B cell (primary cell): ENCODE measurements around the gene REC8. TPM values are rescaled to one million over a fixed set of nuclear protein-coding genes. Genes with fewer than 3 reads are reported as not detected.
A peak's percentile ranks its signal among the peaks of the same experiment; 100 is the strongest.

Experiments
- ATAC-seq: fragments of 200-7000 bp; cut with Tn5 transposase; one replicate; pipeline ENCODE4 v1.10.0; 2021; ENCODE audit warnings: low read depth, mild to moderate bottlenecking, moderate number of reproducible peaks, moderate library complexity
- CTCF ChIA-PET: fragments of 350-600 bp; sonication (Branson Sonifier 250); formaldehyde crosslinking; loops from one replicate; lab custom pipeline; 2021; ENCODE audit warnings: antibody characterized with exemption, inconsistent platforms; lab: Charles Lee
- POLR2A ChIA-PET: fragments of 350-600 bp; sonication (Branson Sonifier 250); formaldehyde crosslinking; loops from one replicate; lab custom pipeline; 2021; ENCODE audit warnings: antibody characterized with exemption; lab: Charles Lee
- DNase-seq: peaks from one replicate; pipeline ENCODE4 v3.0.0; 2013
- H2AFZ ChIP-seq: 2 replicates; pipeline ENCODE4 v1.6.1; 2012; ENCODE audit warnings: mild to moderate bottlenecking, low read depth, low read length; ENCODE audit not compliant: insufficient read depth, poor library complexity, severe bottlenecking
- H3K27ac ChIP-seq, 2 donors: 1 replicate in 1 of 2; 2 replicates in 1 of 2; pipeline ENCODE4 v1.5.1; 2012 to 2013; ENCODE audit warnings: low read length in 2 of 2, mild to moderate bottlenecking in 2 of 2, moderate library complexity in 1 of 2
- H3K27me3 ChIP-seq, 4 experiments: fragments of 200-600 bp in 1 of 4; sonication (generic) in 1 of 4; replicated peaks in 1 of 4; 1 replicate in 2 of 4; 2 replicates in 2 of 4; pipeline versions ENCODE4 v1.6.1 to v1.7.0; 2013 to 2016; ENCODE audit warnings: low read length in 3 of 4, mild to moderate bottlenecking in 2 of 4, mixed read lengths in 1 of 4, moderate library complexity in 1 of 4; ENCODE audit not compliant: insufficient read depth in 4 of 4, control insufficient read depth in 3 of 4; ENCODE audit errors: control extremely low read depth in 1 of 4
- H3K36me3 ChIP-seq, 2 experiments: replicated peaks in 1 of 2; 1 replicate in 1 of 2; 2 replicates in 1 of 2; pipeline versions ENCODE4 v1.6.1 to v1.7.1; 2013; ENCODE audit warnings: low read length in 1 of 2; ENCODE audit not compliant: insufficient read depth in 2 of 2, control insufficient read depth in 1 of 2; ENCODE audit errors: control extremely low read depth in 1 of 2, extremely low read depth in 1 of 2
- H3K4me1 ChIP-seq, 2 donors: fragments of 200-600 bp in 1 of 2; sonication (generic) in 1 of 2; 1 replicate in 1 of 2; 2 replicates in 1 of 2; pipeline versions ENCODE4 v1.5.1 to v1.6.1; 2013 to 2017; ENCODE audit warnings: low read length in 2 of 2; ENCODE audit not compliant: control insufficient read depth in 2 of 2, insufficient read depth in 2 of 2
- H3K4me2 ChIP-seq: replicated peaks from 2 replicates; pipeline ENCODE3; 2012; ENCODE audit warnings: mild to moderate bottlenecking, low read depth, low read length; ENCODE audit not compliant: poor library complexity, severe bottlenecking
- H3K4me3 ChIP-seq, 5 experiments: fragments of 200-600 bp in 1 of 5; sonication (generic) in 1 of 5; 1 replicate in 3 of 5; 2 replicates in 2 of 5; pipeline versions ENCODE4 v1.5.1 to v1.7.0; 2011 to 2016; ENCODE audit warnings: low read length in 4 of 5, mild to moderate bottlenecking in 4 of 5, low read depth in 2 of 5, control low read depth in 1 of 5, moderate library complexity in 1 of 5; ENCODE audit not compliant: insufficient read depth in 1 of 5; ENCODE audit errors: control extremely low read depth in 1 of 5, extremely low read depth in 1 of 5
- H3K79me2 ChIP-seq: fragments of 200-600 bp; sonication (generic); one replicate; pipeline ENCODE4 v1.6.0; 2016; ENCODE audit warnings: low read length; ENCODE audit not compliant: control insufficient read depth, insufficient read depth
- H3K9ac ChIP-seq: fragments of 200-600 bp; sonication (generic); 2 replicates; pipeline ENCODE4 v1.6.1; 2017; ENCODE audit warnings: mild to moderate bottlenecking, low read length, moderate library complexity
- H3K9me3 ChIP-seq, 3 donors: one replicate each; pipeline versions ENCODE4 v1.6.1 to v1.7.1; 2013; ENCODE audit warnings: low read length in 2 of 3; ENCODE audit not compliant: control insufficient read depth in 2 of 3, insufficient read depth in 1 of 3; ENCODE audit errors: control extremely low read depth in 1 of 3
- H4K20me1 ChIP-seq: 2 replicates; pipeline ENCODE4 v1.6.0; 2012; ENCODE audit warnings: mild to moderate bottlenecking, low read length; ENCODE audit not compliant: insufficient read depth, control insufficient read depth, poor library complexity, severe bottlenecking
- H3K27ac Mint-ChIP-seq: one replicate; pipeline ENCODE4 v1.8.0; 2021; ENCODE audit warnings: mixed read lengths
- H3K27me3 Mint-ChIP-seq: one replicate; pipeline ENCODE4 v1.8.0; 2021; ENCODE audit warnings: mixed read lengths
- H3K4me1 Mint-ChIP-seq: one replicate; pipeline ENCODE4 v1.8.0; 2021; ENCODE audit warnings: mixed read lengths
- H3K4me3 Mint-ChIP-seq: one replicate; pipeline ENCODE4 v1.8.0; 2021; ENCODE audit warnings: mixed read lengths
- H3K9me3 Mint-ChIP-seq: one replicate; pipeline ENCODE4 v1.8.0; 2022; ENCODE audit warnings: mixed read lengths; ENCODE audit not compliant: insufficient read depth
- EZH2 ChIP-seq: IDR thresholded peaks from 2 replicates; pipeline ENCODE4 v1.6.1; 2012; ENCODE audit warnings: borderline replicate concordance, low read depth, mild to moderate bottlenecking, moderate library complexity, low read length; ENCODE audit not compliant: insufficient read depth, poor library complexity, severe bottlenecking
- WGBS: methylation state at CpG from one replicate; pipeline ENCODE4 v1.1.5; 2013; ENCODE audit warnings: missing lambda C conversion rate; ENCODE audit not compliant: insufficient coverage; 5-methylcytosine and 5-hydroxymethylcytosine counted together
- intact Hi-C: fragments of 100-400 bp; cut with micrococcal nuclease; formaldehyde crosslinking; loops from one replicate; pipeline ENCODE4 v1.10.0; 2022
- polyA plus RNA-seq: library from polyadenylated mRNA; depleted of rRNA; stranded (reverse); fragments of >200 nt; gene quantifications from 2 replicates; pipeline ENCODE4 v1.2.3, GENCODE V29; 2012
- total RNA-seq, 2 donors: library from RNA; stranded (reverse); fragments of 120-200 nt in 1 of 2; gene quantifications; 1 replicate in 1 of 2; 2 replicates in 1 of 2; pipeline versions ENCODE4 v1.2.3 to v1.2.4, GENCODE V29; 2013 to 2022
- TF ChIP-seq, protein P1 (sequence below): fragments of 200-600 bp; IDR thresholded peaks from one replicate; pipeline ENCODE4 v1.8.0; 2022; ENCODE audit warnings: antibody characterized with exemption, mild to moderate bottlenecking

The REC8 gene
- total and polyA plus RNA-seq, 2 donors (not counting 1 experiment from before 2014, with no cell fraction given): 34.0 to 62.1 TPM

DNA sequence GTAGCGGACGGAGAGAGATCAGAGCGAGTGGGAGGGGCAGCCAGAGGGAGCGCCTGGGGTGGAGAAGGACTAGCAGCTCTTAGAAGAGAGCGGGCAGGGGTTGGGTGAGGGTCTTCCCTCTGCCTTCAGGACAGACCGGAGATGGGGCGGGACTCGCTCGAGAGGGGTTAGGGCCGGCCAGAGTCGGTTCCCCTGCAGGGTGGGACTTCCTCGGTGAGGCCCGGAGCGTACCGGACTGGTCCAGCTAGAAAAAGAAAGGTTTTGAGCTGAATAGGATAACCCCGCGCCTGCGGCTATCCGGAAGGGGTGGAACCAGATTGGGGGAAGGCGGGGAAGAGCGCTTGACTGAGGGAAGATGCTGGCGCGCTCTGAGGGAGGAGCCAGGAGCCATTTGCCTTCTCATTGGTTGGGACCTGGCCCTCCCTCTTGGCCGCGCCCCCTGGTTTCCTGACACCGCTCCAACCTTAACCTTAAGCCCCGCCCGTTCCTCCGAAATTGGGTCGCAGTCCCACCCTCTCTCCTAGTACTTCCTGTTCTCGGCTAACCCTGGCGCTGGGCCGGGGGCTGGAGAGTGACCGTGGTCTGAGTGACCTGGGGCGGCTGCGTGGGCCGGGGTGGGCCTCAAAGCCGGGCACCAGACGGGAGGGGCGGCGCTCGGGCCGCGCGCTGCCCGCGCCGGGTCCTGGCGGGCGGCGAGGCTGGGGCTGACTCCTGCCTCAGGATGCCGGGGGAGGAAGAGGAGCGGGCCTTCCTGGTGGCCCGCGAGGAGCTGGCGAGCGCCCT is 24.7 kb upstream of the REC8 start, which contains the start of gene RNF31:
Gene RNF31, plus strand, starts transcription at position 521 of the 783 bp plus-strand sequence. Its CDS starts 201 bp downstream, at position 722.
- under 1% methylated on average over 55 of the region's 57 CpGs for WGBS
- H3K4me3 Mint-ChIP-seq: peak within 1 kb of the TSS; percentile 95
- peak; percentile 84 for ATAC-seq
- Histone ChIP-seq H3K4me1 (peaks cover 21 to 35% of the 10 kb centered on the region in 2 donors), H4K20me1 (peaks cover 45% of the 10 kb centered on the region), H3K4me3 (peak within 1 kb of the TSS; percentile 83 to 95 (median 94)), H2AFZ (peak within 1 kb of the TSS; percentile 83), H3K27ac (peak within 1 kb of the TSS; percentile 77 to 90), H3K36me3 (peaks cover 2 to 58% of the 10 kb centered on the region in 2 experiments), H3K4me2 (peak within 1 kb of the TSS; percentile 90), H3K27me3 (no peaks in the 10 kb centered on the region), H3K79me2 (peaks cover 85% of the 10 kb centered on the region), H3K9ac (peak within 1 kb of the TSS; percentile 83), H3K9me3 (no peaks in the 10 kb centered on the region)
- intact Hi-C loops: loop anchor here (1.0 to 10.0 kb wide), 13 partner anchors 11 to 1052 kb away; partner anchors contain the start of genes ACIN1, C14orf119, CHMP4A and DCAF11
- POLR2A ChIA-PET: interaction anchor here (0.6 to 4.1 kb wide), 16 partner anchors 9 to 285 kb away, joined by 3 to 43 read pairs (median 4); partner anchors contain the start of genes CHMP4A, DCAF11, IRF9 and NRL
- peak; percentile 98 for DNase-seq
- no peaks in the 10 kb centered on the region for H3K9me3 Mint-ChIP-seq
- CTCF ChIA-PET: interaction anchor here (0.6 to 6.2 kb wide), 15 partner anchors 11 to 587 kb away, joined by 3 to 62 read pairs (median 5); partner anchors contain the start of genes DCAF11, IRF9, MDP1 and NRL
- no peaks in the 10 kb centered on the region for H3K27me3 Mint-ChIP-seq
- H3K4me1 Mint-ChIP-seq: peaks cover 50% of the 10 kb centered on the region
- TF ChIP-seq, protein P1, sequence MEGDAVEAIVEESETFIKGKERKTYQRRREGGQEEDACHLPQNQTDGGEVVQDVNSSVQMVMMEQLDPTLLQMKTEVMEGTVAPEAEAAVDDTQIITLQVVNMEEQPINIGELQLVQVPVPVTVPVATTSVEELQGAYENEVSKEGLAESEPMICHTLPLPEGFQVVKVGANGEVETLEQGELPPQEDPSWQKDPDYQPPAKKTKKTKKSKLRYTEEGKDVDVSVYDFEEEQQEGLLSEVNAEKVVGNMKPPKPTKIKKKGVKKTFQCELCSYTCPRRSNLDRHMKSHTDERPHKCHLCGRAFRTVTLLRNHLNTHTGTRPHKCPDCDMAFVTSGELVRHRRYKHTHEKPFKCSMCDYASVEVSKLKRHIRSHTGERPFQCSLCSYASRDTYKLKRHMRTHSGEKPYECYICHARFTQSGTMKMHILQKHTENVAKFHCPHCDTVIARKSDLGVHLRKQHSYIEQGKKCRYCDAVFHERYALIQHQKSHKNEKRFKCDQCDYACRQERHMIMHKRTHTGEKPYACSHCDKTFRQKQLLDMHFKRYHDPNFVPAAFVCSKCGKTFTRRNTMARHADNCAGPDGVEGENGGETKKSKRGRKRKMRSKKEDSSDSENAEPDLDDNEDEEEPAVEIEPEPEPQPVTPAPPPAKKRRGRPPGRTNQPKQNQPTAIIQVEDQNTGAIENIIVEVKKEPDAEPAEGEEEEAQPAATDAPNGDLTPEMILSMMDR: no peak
- no peak for TF ChIP-seq EZH2
- H3K27ac Mint-ChIP-seq: peak within 1 kb of the TSS; percentile 95
